Stimulated activated naive CD8-positive, alpha-beta T cell treated with anti-CD3 and anti-CD28 coated beads, Interleukin-15, Interleukin-2, amounts not matched to agents 100 ng/mL and 50 ng/mL, for 24 hours (primary cell): ENCODE data around the gene CREB3L2.

Experiments
- H3K27ac Mint-ChIP-seq: one replicate; pipeline ENCODE4 v1.8.0; 2021; ENCODE audit warnings: mild to moderate bottlenecking, mixed read lengths
- H3K27me3 Mint-ChIP-seq: one replicate; pipeline ENCODE4 v1.8.0; 2021; ENCODE audit warnings: mixed read lengths
- H3K36me3 Mint-ChIP-seq: one replicate; pipeline ENCODE4 v1.8.0; 2021; ENCODE audit warnings: low read depth, mixed read lengths
- H3K4me1 Mint-ChIP-seq: one replicate; pipeline ENCODE4 v1.8.0; 2021; ENCODE audit warnings: low read depth, mixed read lengths
- H3K4me3 Mint-ChIP-seq: one replicate; pipeline ENCODE4 v1.8.0; 2021; ENCODE audit warnings: mild to moderate bottlenecking, mixed read lengths
- H3K9me3 Mint-ChIP-seq: one replicate; pipeline ENCODE4 v1.8.0; 2021; ENCODE audit warnings: mixed read lengths

The CREB3L2 gene

GRCh38 chr7:137891016-137891655 lies 110.8 kb downstream of the CREB3L2 start:
- no peak overlapping the region for H3K4me3 Mint-ChIP-seq
- peaks cover 39% of the 10 kb centered on the region for H3K4me1 Mint-ChIP-seq
- peak overlapping the region; percentile 9 for H3K27ac Mint-ChIP-seq
- peaks cover 55% of the 10 kb centered on the region for H3K36me3 Mint-ChIP-seq
- no peaks in the 10 kb centered on the region for H3K9me3 Mint-ChIP-seq
- H3K27me3 Mint-ChIP-seq = no peaks in the 10 kb centered on the region

- peaks cover 33% of the 10 kb centered on the region for H3K4me1 Mint-ChIP-seq
- no peaks in the 10 kb centered on the region for H3K27me3 Mint-ChIP-seq
- no peak overlapping the region for H3K4me3 Mint-ChIP-seq
- no peaks in the 10 kb centered on the region for H3K9me3 Mint-ChIP-seq
- peak overlapping the region; percentile 9 for H3K27ac Mint-ChIP-seq
- H3K36me3 Mint-ChIP-seq = peaks cover 52% of the 10 kb centered on the region
Measured at GRCh38 chr7:137890449-137890921, 111.4 kb downstream of the CREB3L2 start.

- Mint-ChIP-seq H3K4me1 (peaks cover 22% of the 10 kb centered on the region), H3K36me3 (peaks cover 49% of the 10 kb centered on the region), H3K9me3 (no peaks in the 10 kb centered on the region), H3K27ac (peak overlapping the region; percentile 32), H3K27me3 (no peaks in the 10 kb centered on the region), H3K4me3 (no peak overlapping the region)
Measured at GRCh38 chr7:137888241-137888640, 113.6 kb downstream of the CREB3L2 start.

GRCh38 chr7:137886746-137887145 lies 115.1 kb downstream of the CREB3L2 start:
- Mint-ChIP-seq H3K4me1 (peaks cover 32% of the 10 kb centered on the region), H3K36me3 (peaks cover 61% of the 10 kb centered on the region), H3K27ac (peak overlapping the region; percentile 43), H3K9me3 (no peaks in the 10 kb centered on the region), H3K27me3 (no peaks in the 10 kb centered on the region), H3K4me3 (no peak overlapping the region)

GRCh38 chr7:137886281-137886680 lies 115.6 kb downstream of the CREB3L2 start:
- peak overlapping the region; percentile 43 for H3K27ac Mint-ChIP-seq
- no peak overlapping the region for H3K4me3 Mint-ChIP-seq

GRCh38 chr7:137885678-137886077 lies 116.2 kb downstream of the CREB3L2 start:
- Mint-ChIP-seq H3K27ac (peak overlapping the region; percentile 43), H3K27me3 (no peaks in the 10 kb centered on the region), H3K4me3 (no peak overlapping the region), H3K4me1 (peaks cover 31% of the 10 kb centered on the region), H3K9me3 (no peaks in the 10 kb centered on the region), H3K36me3 (peaks cover 60% of the 10 kb centered on the region)

More at GRCh38 chr7:137886281-137886680, 115.6 kb downstream of the CREB3L2 start:
- peaks cover 64% of the 10 kb centered on the region for H3K36me3 Mint-ChIP-seq
- no peaks in the 10 kb centered on the region for H3K27me3 Mint-ChIP-seq
- H3K4me1 Mint-ChIP-seq = peaks cover 36% of the 10 kb centered on the region
- no peaks in the 10 kb centered on the region for H3K9me3 Mint-ChIP-seq

- H3K4me3 Mint-ChIP-seq = no peak overlapping the region
- no peaks in the 10 kb centered on the region for H3K27me3 Mint-ChIP-seq
- H3K4me1 Mint-ChIP-seq = peaks cover 30% of the 10 kb centered on the region
- H3K36me3 Mint-ChIP-seq = peaks cover 68% of the 10 kb centered on the region
- no peaks in the 10 kb centered on the region for H3K9me3 Mint-ChIP-seq
- H3K27ac Mint-ChIP-seq = no peak overlapping the region
Measured at GRCh38 chr7:137882806-137883205, 119.1 kb downstream of the CREB3L2 start.

- H3K36me3 Mint-ChIP-seq = peaks cover 70% of the 10 kb centered on the region
- no peaks in the 10 kb centered on the region for H3K27me3 Mint-ChIP-seq
- H3K27ac Mint-ChIP-seq = peak overlapping the region; percentile 73
- peaks cover 30% of the 10 kb centered on the region for H3K4me1 Mint-ChIP-seq
- no peaks in the 10 kb centered on the region for H3K9me3 Mint-ChIP-seq
- no peak overlapping the region for H3K4me3 Mint-ChIP-seq
Measured at GRCh38 chr7:137882261-137882668, 119.6 kb downstream of the CREB3L2 start.

- peaks cover 75% of the 10 kb centered on the region for H3K36me3 Mint-ChIP-seq
- H3K27ac Mint-ChIP-seq = peak overlapping the region; percentile 73
- no peak overlapping the region for H3K4me3 Mint-ChIP-seq
- H3K4me1 Mint-ChIP-seq = peaks cover 28% of the 10 kb centered on the region
- H3K27me3 Mint-ChIP-seq = no peaks in the 10 kb centered on the region
- H3K9me3 Mint-ChIP-seq = no peaks in the 10 kb centered on the region
Measured at GRCh38 chr7:137881607-137882260, 120.2 kb downstream of the CREB3L2 start.

GRCh38 chr7:137880432-137880831 lies 121.5 kb downstream of the CREB3L2 start:
- no peak overlapping the region for H3K4me3 Mint-ChIP-seq
- peaks cover 80% of the 10 kb centered on the region for H3K36me3 Mint-ChIP-seq
- no peak overlapping the region for H3K27ac Mint-ChIP-seq
- H3K4me1 Mint-ChIP-seq = peaks cover 24% of the 10 kb centered on the region
- no peaks in the 10 kb centered on the region for H3K27me3 Mint-ChIP-seq
- no peaks in the 10 kb centered on the region for H3K9me3 Mint-ChIP-seq

- H3K9me3 Mint-ChIP-seq = no peaks in the 10 kb centered on the region
- H3K4me1 Mint-ChIP-seq = peaks cover 31% of the 10 kb centered on the region
- peak overlapping the region; percentile 84 for H3K27ac Mint-ChIP-seq
- H3K4me3 Mint-ChIP-seq = no peak overlapping the region
- no peaks in the 10 kb centered on the region for H3K27me3 Mint-ChIP-seq
- peaks cover 78% of the 10 kb centered on the region for H3K36me3 Mint-ChIP-seq
Measured at GRCh38 chr7:137879357-137880158, 122.3 kb downstream of the CREB3L2 start.

GRCh38 chr7:137878333-137878961 lies 123.4 kb downstream of the CREB3L2 start:
- H3K27ac Mint-ChIP-seq = no peak overlapping the region

GRCh38 chr7:137877027-137877675 lies 124.7 kb downstream of the CREB3L2 start:
- no peak overlapping the region for H3K4me3 Mint-ChIP-seq
- H3K36me3 Mint-ChIP-seq = peaks cover 81% of the 10 kb centered on the region

More at GRCh38 chr7:137878333-137878961, 123.4 kb downstream of the CREB3L2 start:
- Mint-ChIP-seq H3K9me3 (no peaks in the 10 kb centered on the region), H3K4me3 (no peak overlapping the region), H3K4me1 (peaks cover 43% of the 10 kb centered on the region), H3K36me3 (peaks cover 81% of the 10 kb centered on the region), H3K27me3 (no peaks in the 10 kb centered on the region)

GRCh38 chr7:137875746-137876145 lies 126.1 kb downstream of the CREB3L2 start:
- Mint-ChIP-seq H3K27ac (no peak overlapping the region), H3K9me3 (no peaks in the 10 kb centered on the region), H3K27me3 (no peaks in the 10 kb centered on the region), H3K36me3 (peaks cover 81% of the 10 kb centered on the region), H3K4me3 (no peak overlapping the region), H3K4me1 (peaks cover 47% of the 10 kb centered on the region)

More at GRCh38 chr7:137877027-137877675, 124.7 kb downstream of the CREB3L2 start:
- Mint-ChIP-seq H3K4me1 (peaks cover 49% of the 10 kb centered on the region), H3K9me3 (no peaks in the 10 kb centered on the region), H3K27ac (peak overlapping the region; percentile 7), H3K27me3 (no peaks in the 10 kb centered on the region)
